Panc1 (cell line): ENCODE data around the gene MT1H.

ENCODE experiments used
- CTCF ChIP-seq: fragments of 450-650 bp; IDR thresholded peaks from 2 replicates; pipeline ENCODE4 v1.5.1; 2017; ENCODE audit warnings: mild to moderate bottlenecking
- POLR2AphosphoS5 ChIP-seq: IDR thresholded peaks from 2 replicates; pipeline ENCODE4 v1.6.1; 2012; ENCODE audit warnings: mild to moderate bottlenecking, low read depth, low read length, moderate library complexity
- TCF7L2 ChIP-seq: IDR thresholded peaks from 2 replicates; pipeline ENCODE4 v1.6.1; 2011; ENCODE audit warnings: mild to moderate bottlenecking, low read depth, low read length, inconsistent platforms

- TF ChIP-seq CTCF (no peak), POLR2AphosphoS5 (no peak), TCF7L2 (no peak)
Observed at GRCh38 chr16:56629531-56629930, 40.1 kb upstream of the MT1H start.
